Forelimb muscle (tissue), 1 donor: ENCODE measurements around the gene DLGAP4. TPM values are rescaled to one million over a fixed set of nuclear protein-coding genes. Genes with fewer than 3 reads are reported as not detected.
A peak's percentile ranks its signal among the peaks of the same experiment; 100 is the strongest.

Source experiments
- DNase-seq: peaks from one replicate; pipeline ENCODE4 v3.0.0-alpha.2; 2013; ENCODE audit warnings: low read depth
- polyA plus RNA-seq: library from polyadenylated mRNA; unstranded; fragments of 120-200 nt; gene quantifications from one replicate; pipeline ENCODE4 v1.2.1, GENCODE V29; 2013; ENCODE audit not compliant: insufficient read length

Gene DLGAP4
- polyA plus RNA-seq, 1 donor = 49.4 TPM

DNA sequence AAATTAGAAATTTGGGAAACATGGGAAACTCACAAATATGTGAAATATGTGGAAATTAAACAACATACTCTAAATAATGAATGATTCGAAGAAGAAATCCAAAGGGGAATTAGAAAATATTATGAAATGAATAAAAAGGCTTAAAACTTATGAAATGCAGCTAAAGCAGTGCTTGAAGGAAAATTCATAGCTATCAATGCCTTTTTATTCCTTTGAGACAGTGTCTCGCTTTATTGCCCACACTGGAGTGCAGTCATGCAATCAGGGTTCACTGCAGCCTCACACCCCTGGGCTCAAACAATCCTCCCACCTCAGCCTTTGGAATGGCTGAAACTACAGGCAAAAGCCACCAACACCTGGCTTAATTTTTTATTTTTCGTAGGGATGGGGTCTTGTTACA is 259.4 kb downstream of the DLGAP4 start:
- no peak for DNase-seq

DNA sequence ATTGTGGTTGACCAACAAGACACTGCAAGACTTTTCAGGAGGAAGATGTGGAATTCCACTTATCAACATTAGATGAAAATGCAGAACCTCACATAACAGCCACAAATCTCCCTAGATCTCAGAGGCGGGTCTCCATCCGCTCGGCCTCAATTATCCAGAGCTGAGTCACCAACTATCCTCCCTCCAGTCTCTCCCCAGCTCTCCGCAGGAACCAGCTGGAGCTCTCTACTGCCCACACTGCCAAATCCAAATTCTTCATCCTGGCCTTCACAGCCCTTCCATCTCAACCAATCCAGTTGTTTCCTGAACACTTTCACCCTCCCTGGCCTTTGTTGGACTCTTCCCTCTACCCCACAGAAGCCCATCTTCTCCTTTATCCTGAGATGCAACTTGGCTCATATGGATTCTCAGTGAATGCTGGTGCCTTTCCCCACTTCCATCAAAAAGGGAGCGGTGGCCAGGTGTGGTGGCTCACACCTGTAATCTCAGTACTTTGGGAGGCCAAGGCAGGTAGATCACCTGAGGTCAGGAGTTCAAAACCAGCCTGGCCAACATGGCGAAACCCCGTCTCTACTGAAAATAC is 263.8 kb downstream of the DLGAP4 start:
- no peak for DNase-seq

DNA sequence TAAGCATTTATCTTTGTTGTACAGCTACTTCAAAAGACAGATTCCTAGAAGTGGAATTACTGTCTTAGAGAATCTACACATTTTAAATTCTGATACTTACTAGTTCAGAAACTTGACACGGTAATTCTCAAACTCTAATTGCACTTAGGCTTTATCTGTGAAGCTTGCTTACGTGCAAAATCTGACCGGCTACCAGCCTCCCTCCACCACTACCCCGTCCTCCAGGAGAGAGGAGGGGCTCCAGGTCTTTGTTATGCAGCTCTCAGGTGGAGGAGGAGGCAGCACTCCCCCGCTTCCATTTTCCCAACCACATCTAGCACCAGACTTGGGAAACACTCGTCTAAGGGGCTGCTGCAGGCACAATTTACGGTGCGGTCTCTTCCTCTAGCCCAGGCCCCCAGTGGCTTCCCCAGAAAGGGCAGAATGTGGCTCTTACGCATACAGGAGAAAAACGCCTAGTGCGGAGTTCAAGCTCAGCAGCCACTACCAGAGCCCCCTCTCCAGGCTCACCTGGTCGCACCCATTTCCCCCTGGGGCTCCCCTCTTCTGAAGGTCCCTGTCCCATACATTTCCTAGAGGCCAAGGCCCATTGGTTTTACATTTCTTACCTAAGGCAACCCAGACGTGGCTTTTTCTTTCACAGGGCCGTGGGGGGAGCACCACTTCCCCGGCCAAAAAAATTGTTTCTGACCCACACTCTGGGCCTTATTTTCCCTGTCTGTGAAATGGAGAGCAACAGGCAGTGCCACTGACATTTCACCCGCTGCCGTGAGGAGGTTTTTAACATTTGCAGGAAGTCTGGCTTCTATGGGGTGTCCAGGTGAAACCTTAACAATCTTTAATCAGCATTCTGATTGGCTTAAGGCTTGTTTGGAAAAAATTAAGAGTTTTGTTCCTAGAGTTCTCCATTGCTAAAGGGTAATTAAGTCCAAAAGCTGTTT is 265.7 kb downstream of the DLGAP4 start:
- no peak for DNase-seq

DNA sequence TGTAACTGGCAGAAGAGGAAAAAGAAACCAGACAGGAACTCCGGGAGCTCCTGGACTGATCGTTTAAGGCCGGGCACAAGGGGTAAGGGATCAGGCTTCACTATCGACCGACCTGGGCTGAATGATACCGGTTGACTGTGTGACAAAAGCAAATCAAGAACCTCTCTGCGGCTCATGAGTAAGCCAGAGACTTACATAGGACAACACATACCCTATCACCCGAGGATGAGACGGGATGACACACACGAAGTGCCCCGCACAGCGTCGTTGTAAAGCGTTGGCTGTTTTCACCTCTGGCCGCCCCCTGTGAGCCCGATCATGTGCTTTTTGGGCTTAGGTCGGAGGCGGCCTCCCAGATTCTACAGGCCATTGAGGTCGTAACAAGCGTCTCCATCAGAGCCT is 266.6 kb downstream of the DLGAP4 start:
- DNase-seq = no peak

DNA sequence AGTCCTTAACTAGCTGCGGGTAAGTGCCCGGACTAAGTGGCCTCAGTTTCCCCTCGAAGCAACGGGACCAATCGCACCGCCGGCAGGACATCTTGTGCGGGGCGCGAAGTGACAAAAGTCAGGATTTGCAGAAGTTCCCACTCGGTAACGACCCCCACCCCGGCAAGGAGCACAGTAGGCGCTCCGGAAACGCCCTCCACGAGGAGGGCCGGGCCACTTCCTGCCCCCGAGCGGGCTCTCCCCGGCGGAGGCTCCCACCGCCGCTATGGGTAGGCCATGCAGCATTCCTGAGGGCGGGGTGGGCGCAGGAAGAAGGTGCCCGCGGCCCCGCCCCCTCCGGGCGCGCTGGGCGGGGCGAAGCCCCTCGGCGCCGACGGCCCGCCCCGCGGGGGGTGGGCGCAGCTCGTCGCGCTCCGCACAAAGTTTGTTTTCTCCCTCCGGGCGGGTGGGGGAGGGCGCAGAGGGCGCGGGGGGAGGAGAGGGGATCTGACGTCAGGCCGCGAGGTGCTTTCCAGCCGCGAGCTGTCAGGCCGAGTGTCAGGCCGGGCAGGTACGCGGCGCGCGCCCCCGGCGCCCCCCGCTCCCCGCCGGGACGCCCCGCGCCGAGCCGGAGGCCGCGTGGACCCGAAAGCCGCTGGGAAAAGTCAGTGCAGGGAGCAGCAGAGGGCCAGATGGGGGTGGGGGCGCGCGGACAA is 267.1 kb downstream of the DLGAP4 start, which contains the start of gene TGIF2:
TGIF2 (plus strand) TSS at position 495 of the 695 bp plus-strand sequence. CDS start 5,178 bp downstream, outside the sequence.
- peak; percentile 51 for DNase-seq

DNA sequence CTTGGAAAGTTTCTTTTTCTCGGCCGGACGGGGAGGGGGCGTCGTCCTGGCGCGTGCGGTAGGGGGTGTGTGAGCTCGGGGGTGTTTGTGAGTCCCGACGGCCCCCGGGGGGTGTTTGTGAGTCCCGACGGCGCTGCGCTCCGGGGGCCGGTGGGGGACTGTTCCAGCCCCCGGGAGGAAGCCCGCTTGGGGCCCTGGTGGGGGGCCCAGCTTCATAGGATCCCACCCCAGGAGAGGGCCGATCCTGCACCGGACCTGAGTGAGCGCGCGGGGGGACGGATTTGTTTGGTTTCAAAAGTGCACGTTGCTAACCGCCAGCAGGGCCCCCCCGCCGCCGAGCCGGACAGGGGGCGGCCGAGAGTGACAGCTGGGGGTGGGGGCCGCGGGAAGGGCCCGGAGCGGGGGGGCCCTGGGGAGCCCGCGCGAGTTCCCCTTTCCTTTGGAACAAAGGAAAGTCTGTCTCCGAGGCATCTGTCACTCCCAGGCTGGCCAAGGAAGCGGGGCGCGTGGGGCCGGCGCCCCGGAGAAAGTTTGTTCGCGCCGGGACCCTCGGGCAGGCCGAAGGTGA is 267.7 kb downstream of the DLGAP4 start:
- DNase-seq = no peak

DNA sequence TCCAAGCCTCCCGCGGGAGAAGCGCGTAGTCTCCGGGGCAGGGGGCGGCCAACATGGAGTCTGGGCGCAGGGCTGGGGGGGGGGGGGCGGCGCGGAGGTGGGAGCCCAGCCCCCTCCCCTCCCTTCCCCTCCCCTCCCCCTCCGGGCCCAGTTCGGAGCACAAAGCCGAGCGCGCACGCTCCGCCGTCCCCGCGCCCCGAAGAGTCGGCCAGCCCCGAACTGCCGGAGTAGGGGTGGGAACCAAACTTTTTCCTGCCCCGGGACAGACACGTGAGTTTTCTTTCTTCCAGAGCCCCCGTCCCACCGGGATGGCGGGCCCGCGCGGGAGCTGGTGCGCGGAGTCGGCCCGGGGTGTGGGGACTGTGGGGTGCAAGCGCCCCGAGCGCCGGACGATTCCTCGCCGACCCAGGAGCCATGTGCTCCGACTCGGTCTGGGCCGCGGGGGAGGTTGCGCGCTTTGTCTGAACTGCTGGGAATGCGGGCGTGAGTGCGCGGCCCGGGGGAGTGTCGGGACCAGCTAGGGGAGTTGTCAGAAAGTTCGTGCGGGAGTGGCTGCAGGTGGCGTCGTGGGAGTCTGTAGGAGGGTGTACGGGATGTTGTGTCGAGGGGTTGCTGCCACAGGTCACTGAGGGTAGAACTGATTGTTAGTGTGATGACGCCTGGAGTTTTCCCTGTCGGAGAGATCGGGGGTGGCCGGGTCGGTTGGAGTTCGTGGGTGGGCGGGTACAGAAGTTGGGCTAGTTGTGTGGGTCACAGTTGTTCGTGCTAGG is 268.4 kb downstream of the DLGAP4 start:
- no peak for DNase-seq

DNA sequence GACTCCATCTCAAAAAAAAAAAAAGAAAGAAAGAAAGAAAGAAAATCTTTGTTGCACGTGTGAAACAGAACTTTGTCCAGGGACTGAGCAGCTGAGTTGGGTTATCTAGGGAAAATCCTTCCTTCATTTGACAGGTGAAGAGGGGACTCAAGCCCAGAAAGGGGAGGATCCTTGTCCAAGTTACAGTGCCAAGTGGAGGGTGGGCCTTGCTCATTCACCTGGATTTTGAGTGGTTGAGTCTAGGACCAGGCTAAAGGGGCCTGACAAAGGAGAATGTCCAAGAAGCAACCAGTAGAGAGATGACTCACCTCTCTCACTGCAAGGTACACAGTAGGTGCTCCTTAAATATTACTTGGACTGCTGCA is 269.9 kb downstream of the DLGAP4 start:
- DNase-seq = no peak

Other genes starting within 250 kb of the DLGAP4 start
- gene EPB41L1, start 151.6 kb upstream of the DLGAP4 start, polyA plus RNA-seq = 23.0 TPM
- gene AAR2, start 69.9 kb upstream of the DLGAP4 start, polyA plus RNA-seq = 26.2 TPM
- 544 TPM for gene MYL9, start 235.2 kb downstream of the DLGAP4 start, polyA plus RNA-seq